Measurements from ENCODE around the gene RABGGTA. TPM values are rescaled to one million over a fixed set of nuclear protein-coding genes. Genes with fewer than 3 reads are reported as not detected.
A peak's percentile ranks its signal among the peaks of the same experiment; 100 is the strongest.

RABGGTA gene
- total RNA-seq, 1 donor from 2014 or later = 15.8 TPM

- no peak for ATAC-seq
These were observed 9.5 kb upstream of the RABGGTA start for GRCh38 chr14:24280797-24281460.

GRCh38 chr14:24279301-24280186, 8.1 kb upstream of the RABGGTA start:
- ATAC-seq (peak; percentile 65), DNase-seq (ENCODE audit: low spot score) (no peak)

More at GRCh38 chr14:24280797-24281460, 9.5 kb upstream of the RABGGTA start:
- no peak for DNase-seq (ENCODE audit: low spot score)

GRCh38 chr14:24278424-24278823, 7.0 kb upstream of the RABGGTA start:
- DNase-seq (ENCODE audit: low spot score) = no peak
- ATAC-seq = no peak

- ATAC-seq (no peak), DNase-seq (ENCODE audit: low spot score) (no peak)
These were observed 6.4 kb upstream of the RABGGTA start for GRCh38 chr14:24277606-24278321.

- ATAC-seq = no peak
- DNase-seq (ENCODE audit: low spot score) = no peak
These were observed 5.7 kb upstream of the RABGGTA start for GRCh38 chr14:24277071-24277470.

GRCh38 chr14:24274101-24274543, 2.7 kb upstream of the RABGGTA start:
- ATAC-seq (no peak), DNase-seq (ENCODE audit: low spot score) (no peak)

- ATAC-seq (peak; percentile 54), DNase-seq (ENCODE audit: low spot score) (no peak)
These were observed 2.1 kb upstream of the RABGGTA start for GRCh38 chr14:24273422-24273998.

GRCh38 chr14:24272467-24272866, 1.1 kb upstream of the RABGGTA start:
- ATAC-seq (no peak), DNase-seq (ENCODE audit: low spot score) (no peak)

- no peak for ATAC-seq
- DNase-seq (ENCODE audit: low spot score) = no peak
These were observed 452 bp upstream of the RABGGTA start for GRCh38 chr14:24271834-24272263.

GRCh38 chr14:24270537-24271133, 762 bp downstream of the RABGGTA start:
- peak; percentile 24 for ATAC-seq
- no peak for DNase-seq (ENCODE audit: low spot score)

- DNase-seq (ENCODE audit: low spot score) = no peak
These were observed 1.4 kb downstream of the RABGGTA start for GRCh38 chr14:24269910-24270536.

GRCh38 chr14:24269368-24269767, 2.0 kb downstream of the RABGGTA start:
- DNase-seq (ENCODE audit: low spot score) (no peak), ATAC-seq (no peak)

More at GRCh38 chr14:24269910-24270536, 1.4 kb downstream of the RABGGTA start:
- ATAC-seq = no peak

GRCh38 chr14:24268225-24268624, 3.2 kb downstream of the RABGGTA start:
- ATAC-seq = no peak
- no peak for DNase-seq (ENCODE audit: low spot score)

GRCh38 chr14:24267516-24267915, 3.9 kb downstream of the RABGGTA start:
- no peak for ATAC-seq
- no peak for DNase-seq (ENCODE audit: low spot score)

GRCh38 chr14:24266344-24267244, 4.8 kb downstream of the RABGGTA start:
- DNase-seq (ENCODE audit: low spot score) (no peak), ATAC-seq (no peak)

GRCh38 chr14:24264298-24264697, 7.1 kb downstream of the RABGGTA start:
- DNase-seq (ENCODE audit: low spot score) (no peak), ATAC-seq (no peak)

- ATAC-seq = no peak
- no peak for DNase-seq (ENCODE audit: low spot score)
These were observed 7.5 kb downstream of the RABGGTA start for GRCh38 chr14:24263848-24264247.

GRCh38 chr14:24262821-24263733, 8.3 kb downstream of the RABGGTA start, which contains the start of gene TGM1:
TGM1 (minus strand) TSS chr14:24263177; CDS start chr14:24262352, 825 bp downstream.
- DNase-seq (ENCODE audit: low spot score) (no peak), ATAC-seq (no peak)
